ENCODE results near the gene PURA.

The PURA gene

GRCh38 chr5:140165923-140166270 is 52.0 kb downstream of the PURA start:
- no peak overlapping the region for H3K4me3 ChIP-seq (ENCODE audit: low read depth in 1 of 2, low read length in 1 of 2)
- no peak overlapping the region for H3K27ac ChIP-seq
- peaks cover 4% of the 10 kb centered on the region for H3K27me3 ChIP-seq
- H3K9me3 ChIP-seq: no peaks in the 10 kb centered on the region
- peaks cover 0 to 7% of the 10 kb centered on the region in 2 experiments for H3K4me1 ChIP-seq (ENCODE audit: control insufficient read depth in 1 of 2, insufficient read depth in 1 of 2, low read depth in 1 of 2, low read length in 1 of 2)
- TF ChIP-seq, protein P1, sequence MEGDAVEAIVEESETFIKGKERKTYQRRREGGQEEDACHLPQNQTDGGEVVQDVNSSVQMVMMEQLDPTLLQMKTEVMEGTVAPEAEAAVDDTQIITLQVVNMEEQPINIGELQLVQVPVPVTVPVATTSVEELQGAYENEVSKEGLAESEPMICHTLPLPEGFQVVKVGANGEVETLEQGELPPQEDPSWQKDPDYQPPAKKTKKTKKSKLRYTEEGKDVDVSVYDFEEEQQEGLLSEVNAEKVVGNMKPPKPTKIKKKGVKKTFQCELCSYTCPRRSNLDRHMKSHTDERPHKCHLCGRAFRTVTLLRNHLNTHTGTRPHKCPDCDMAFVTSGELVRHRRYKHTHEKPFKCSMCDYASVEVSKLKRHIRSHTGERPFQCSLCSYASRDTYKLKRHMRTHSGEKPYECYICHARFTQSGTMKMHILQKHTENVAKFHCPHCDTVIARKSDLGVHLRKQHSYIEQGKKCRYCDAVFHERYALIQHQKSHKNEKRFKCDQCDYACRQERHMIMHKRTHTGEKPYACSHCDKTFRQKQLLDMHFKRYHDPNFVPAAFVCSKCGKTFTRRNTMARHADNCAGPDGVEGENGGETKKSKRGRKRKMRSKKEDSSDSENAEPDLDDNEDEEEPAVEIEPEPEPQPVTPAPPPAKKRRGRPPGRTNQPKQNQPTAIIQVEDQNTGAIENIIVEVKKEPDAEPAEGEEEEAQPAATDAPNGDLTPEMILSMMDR (IDR thresholded peaks at IDR 0.05): no peak
- H3K36me3 ChIP-seq: no peaks in the 10 kb centered on the region

DNA sequence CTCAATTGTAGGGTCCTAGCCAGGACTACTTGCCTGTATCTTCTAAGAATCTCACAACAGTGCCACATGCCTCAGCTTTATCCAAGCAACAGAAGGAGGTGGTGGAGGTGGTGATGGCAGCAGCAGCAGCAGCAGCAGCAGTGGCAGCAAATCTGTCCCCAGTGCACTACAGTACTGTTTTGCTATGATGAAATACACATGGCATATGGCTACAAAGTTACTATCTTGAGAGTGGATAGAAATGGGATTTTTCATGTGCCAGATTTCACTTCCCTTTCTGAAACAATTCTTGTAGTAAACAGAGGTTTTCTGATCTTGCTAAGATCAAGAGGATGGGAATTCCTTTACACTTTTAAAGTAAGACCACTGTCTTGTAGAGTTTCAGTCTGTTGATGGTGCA is 53.0 kb downstream of the PURA start:
- no peaks in the 10 kb centered on the region for H3K36me3 ChIP-seq
- peaks cover 0 to 7% of the 10 kb centered on the region in 2 experiments for H3K4me1 ChIP-seq (ENCODE audit: control insufficient read depth in 1 of 2, insufficient read depth in 1 of 2, low read depth in 1 of 2, low read length in 1 of 2)
- no peak overlapping the region for H3K4me3 ChIP-seq (ENCODE audit: low read depth in 1 of 2, low read length in 1 of 2)
- H3K9me3 ChIP-seq: no peaks in the 10 kb centered on the region
- H3K27me3 ChIP-seq: no peaks in the 10 kb centered on the region
- no peak overlapping the region for H3K27ac ChIP-seq
- TF ChIP-seq, protein P1 (IDR thresholded peaks at IDR 0.05): no peak

DNA sequence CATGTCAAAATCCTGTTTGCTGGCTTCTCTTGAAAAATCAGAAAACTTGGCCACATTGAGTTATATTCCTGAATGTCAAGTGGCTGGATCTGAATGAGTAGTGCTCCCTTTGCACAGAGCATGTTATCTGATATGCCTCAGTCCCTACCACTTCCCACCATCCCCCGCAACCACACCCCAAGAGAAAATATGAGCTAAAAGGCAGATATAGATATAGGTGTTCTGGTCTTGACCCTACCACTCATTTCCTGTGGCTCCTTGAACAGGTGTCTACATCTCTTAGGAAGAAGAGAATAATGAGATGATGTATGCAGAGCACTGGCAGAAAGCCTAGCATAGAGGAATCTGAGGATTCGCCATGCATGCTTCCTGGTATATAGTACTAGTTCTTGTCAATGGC is 54.5 kb downstream of the PURA start:
- H3K4me1 ChIP-seq (ENCODE audit: control insufficient read depth in 1 of 2, insufficient read depth in 1 of 2, low read depth in 1 of 2, low read length in 1 of 2): peaks cover 0 to 3% of the 10 kb centered on the region in 2 experiments
- H3K36me3 ChIP-seq: no peaks in the 10 kb centered on the region
- no peaks in the 10 kb centered on the region for H3K27me3 ChIP-seq
- H3K4me3 ChIP-seq (ENCODE audit: low read depth in 1 of 2, low read length in 1 of 2): no peak overlapping the region
- no peak overlapping the region for H3K27ac ChIP-seq
- TF ChIP-seq, protein P1 (IDR thresholded peaks at IDR 0.05): no peak
- H3K9me3 ChIP-seq: no peaks in the 10 kb centered on the region

- TF ChIP-seq, protein P1 (IDR thresholded peaks at IDR 0.05): no peak
- Histone ChIP-seq H3K4me3 (ENCODE audit: low read depth in 1 of 2, low read length in 1 of 2) (no peak overlapping the region), H3K4me1 (ENCODE audit: control insufficient read depth in 1 of 2, insufficient read depth in 1 of 2, low read depth in 1 of 2, low read length in 1 of 2) (peaks cover 5 to 6% of the 10 kb centered on the region in 2 experiments), H3K27me3 (no peaks in the 10 kb centered on the region), H3K9me3 (no peaks in the 10 kb centered on the region), H3K36me3 (no peaks in the 10 kb centered on the region), H3K27ac (no peak overlapping the region)
Measured at GRCh38 chr5:140169410-140169809, 55.5 kb downstream of the PURA start.

DNA sequence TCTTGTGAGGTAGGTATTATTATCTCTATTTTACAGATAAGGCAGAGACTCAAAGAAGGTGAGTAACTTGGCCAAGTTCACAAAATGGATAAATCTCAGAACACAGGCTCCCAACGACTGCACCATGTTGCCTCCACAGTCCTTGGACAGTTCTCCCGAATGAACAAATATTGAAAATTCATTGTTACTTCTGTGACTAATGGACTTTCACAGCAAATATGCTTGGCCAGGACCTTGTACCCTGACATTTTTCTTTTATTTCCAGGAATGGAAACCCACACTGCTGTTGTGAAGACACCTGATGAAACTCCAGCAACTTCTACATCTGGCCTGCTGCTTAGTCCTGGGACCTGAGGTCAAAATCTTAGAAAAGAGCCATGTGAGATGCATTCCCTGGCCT is 58.6 kb downstream of the PURA start:
- H3K27ac ChIP-seq: no peak overlapping the region
- no peak overlapping the region for H3K4me3 ChIP-seq (ENCODE audit: low read depth in 1 of 2, low read length in 1 of 2)
- no peaks in the 10 kb centered on the region for H3K36me3 ChIP-seq
- no peaks in the 10 kb centered on the region for H3K27me3 ChIP-seq
- peaks cover 27 to 28% of the 10 kb centered on the region in 2 experiments for H3K4me1 ChIP-seq (ENCODE audit: control insufficient read depth in 1 of 2, insufficient read depth in 1 of 2, low read depth in 1 of 2, low read length in 1 of 2)
- H3K9me3 ChIP-seq: no peaks in the 10 kb centered on the region
- TF ChIP-seq, protein P1 (IDR thresholded peaks at IDR 0.05): no peak

GRCh38 chr5:140174014-140174413 is 60.1 kb downstream of the PURA start:
- Histone ChIP-seq H3K9me3 (no peaks in the 10 kb centered on the region), H3K27ac (no peak overlapping the region), H3K4me1 (ENCODE audit: control insufficient read depth in 1 of 2, insufficient read depth in 1 of 2, low read depth in 1 of 2, low read length in 1 of 2) (peaks cover 39 to 43% of the 10 kb centered on the region in 2 experiments), H3K4me3 (ENCODE audit: low read depth in 1 of 2, low read length in 1 of 2) (peak overlapping the region in 1 of 2 experiments; percentile 67), H3K27me3 (no peaks in the 10 kb centered on the region), H3K36me3 (no peaks in the 10 kb centered on the region)
- TF ChIP-seq, protein P1 (IDR thresholded peaks at IDR 0.05): no peak
